Measurements from ENCODE around the gene ALK. TPM values are rescaled to one million over a fixed set of nuclear protein-coding genes. Genes with fewer than 3 reads are reported as not detected.

Gene ALK
- polyA plus RNA-seq, 4 donors, result 0.04 to 0.98 TPM; not detected in 2

GRCh38 chr2:29946505-29946904 lies 25.1 kb upstream of the ALK start:
- DNase-seq, result no peak
- no peaks in the 10 kb centered on the region for H3K36me3 ChIP-seq (ENCODE audit: control insufficient read depth in 3 of 3, insufficient read depth in 2 of 3, low read depth in 1 of 3, low read length in 3 of 3)
- H3K4me3 ChIP-seq (ENCODE audit: low read depth in 1 of 3, low read length in 3 of 3), result no peak overlapping the region
- H3K4me1 ChIP-seq (ENCODE audit: control insufficient read depth in 3 of 3, insufficient read depth in 2 of 3, low read depth in 1 of 3, low read length in 2 of 3), result no peaks in the 10 kb centered on the region
- FAIRE-seq, result no peak
- no peak overlapping the region for H3K27ac ChIP-seq (ENCODE audit: low read depth in 1 of 3, low read length in 2 of 3)
- WGBS, 3 donors, result 65 to 71% (median 65%) methylated on average over 5 of the region's 5 CpGs
- H3K27me3 ChIP-seq (ENCODE audit: control insufficient read depth in 3 of 3, insufficient read depth in 3 of 3, low read length in 3 of 3), result no peaks in the 10 kb centered on the region
- H3K9me3 ChIP-seq (ENCODE audit: control insufficient read depth in 2 of 2, insufficient read depth in 1 of 2, low read depth in 1 of 2, low read length in 1 of 2), result no peaks in the 10 kb centered on the region

- H3K27me3 ChIP-seq (ENCODE audit: control insufficient read depth in 3 of 3, insufficient read depth in 3 of 3, low read length in 3 of 3), result no peaks in the 10 kb centered on the region
- FAIRE-seq (no peak), DNase-seq (no peak)
- H3K4me1 ChIP-seq (ENCODE audit: control insufficient read depth in 3 of 3, insufficient read depth in 2 of 3, low read depth in 1 of 3, low read length in 2 of 3), result no peaks in the 10 kb centered on the region
- no peak overlapping the region for H3K4me3 ChIP-seq (ENCODE audit: low read depth in 1 of 3, low read length in 3 of 3)
- H3K27ac ChIP-seq (ENCODE audit: low read depth in 1 of 3, low read length in 2 of 3), result no peak overlapping the region
- H3K9me3 ChIP-seq (ENCODE audit: control insufficient read depth in 2 of 2, insufficient read depth in 1 of 2, low read depth in 1 of 2, low read length in 1 of 2), result no peaks in the 10 kb centered on the region
- WGBS, 3 donors, result 69 to 80% (median 73%) methylated on average over 3 of the region's 3 CpGs
- H3K36me3 ChIP-seq (ENCODE audit: control insufficient read depth in 3 of 3, insufficient read depth in 2 of 3, low read depth in 1 of 3, low read length in 3 of 3), result no peaks in the 10 kb centered on the region
Measured at GRCh38 chr2:29942711-29943110, 21.3 kb upstream of the ALK start.

DNA sequence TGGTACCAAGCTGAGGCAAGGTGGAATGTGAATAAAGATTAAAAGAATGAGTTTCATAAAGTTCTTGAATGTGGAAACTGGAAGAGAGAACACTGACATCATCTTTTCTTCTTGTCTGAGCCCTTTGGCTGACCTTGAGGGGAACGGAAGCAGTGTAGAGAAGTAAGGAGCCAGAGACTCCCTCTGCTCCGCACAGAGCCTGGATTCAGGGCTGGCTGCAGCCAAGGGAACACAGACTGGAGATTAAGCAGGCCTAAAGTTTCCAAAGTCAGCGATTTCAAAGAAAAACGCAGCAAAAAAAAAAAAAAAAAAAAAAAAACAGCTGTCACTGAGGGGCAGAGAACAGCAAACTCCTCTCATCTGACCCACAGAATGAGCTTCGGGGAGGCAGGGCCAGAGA lies 19.3 kb upstream of the ALK start:
- H3K4me1 ChIP-seq (ENCODE audit: control insufficient read depth in 3 of 3, insufficient read depth in 2 of 3, low read depth in 1 of 3, low read length in 2 of 3), result no peaks in the 10 kb centered on the region
- FAIRE-seq (no peak), DNase-seq (peak in 1 of 2 donors; percentile 3)
- H3K9me3 ChIP-seq (ENCODE audit: control insufficient read depth in 2 of 2, insufficient read depth in 1 of 2, low read depth in 1 of 2, low read length in 1 of 2), result no peaks in the 10 kb centered on the region
- H3K27me3 ChIP-seq (ENCODE audit: control insufficient read depth in 3 of 3, insufficient read depth in 3 of 3, low read length in 3 of 3), result no peaks in the 10 kb centered on the region
- no peaks in the 10 kb centered on the region for H3K36me3 ChIP-seq (ENCODE audit: control insufficient read depth in 3 of 3, insufficient read depth in 2 of 3, low read depth in 1 of 3, low read length in 3 of 3)
- no peak overlapping the region for H3K27ac ChIP-seq (ENCODE audit: low read depth in 1 of 3, low read length in 2 of 3)
- H3K4me3 ChIP-seq (ENCODE audit: low read depth in 1 of 3, low read length in 3 of 3), result no peak overlapping the region
- WGBS, 3 donors, result 37 to 54% (median 50%) methylated on average over 5 of the region's 5 CpGs

- H3K27me3 ChIP-seq (ENCODE audit: control insufficient read depth in 3 of 3, insufficient read depth in 3 of 3, low read length in 3 of 3), result peaks cover 0 to 3% (median 0%) of the 10 kb centered on the region in 3 donors
- no peak for FAIRE-seq
Measured at GRCh38 chr2:29936020-29936419, 14.6 kb upstream of the ALK start.

DNA sequence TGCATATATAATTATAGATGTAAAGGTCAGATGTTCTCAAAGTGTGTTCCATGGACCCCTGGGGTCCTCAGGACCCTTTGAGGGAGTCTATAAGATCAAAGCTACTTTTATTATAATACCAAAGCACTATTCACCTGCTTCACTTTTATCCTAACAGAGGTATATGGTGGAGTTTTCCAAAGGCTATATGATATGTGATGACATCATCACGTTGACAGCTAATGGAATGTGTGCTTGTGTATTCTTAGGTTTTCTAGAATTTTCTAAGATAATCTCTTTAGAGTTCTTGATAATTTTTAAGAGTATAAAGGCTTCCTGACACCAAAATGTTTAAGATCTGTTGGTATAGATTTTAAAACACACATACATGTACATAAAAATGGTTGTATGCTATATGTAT lies 10.4 kb upstream of the ALK start:
- H3K27ac ChIP-seq (ENCODE audit: low read depth in 1 of 3, low read length in 2 of 3), result no peak overlapping the region
- no peak overlapping the region for H3K4me3 ChIP-seq (ENCODE audit: low read depth in 1 of 3, low read length in 3 of 3)
- peaks cover 0 to 3% (median 0%) of the 10 kb centered on the region in 3 donors for H3K27me3 ChIP-seq (ENCODE audit: control insufficient read depth in 3 of 3, insufficient read depth in 3 of 3, low read length in 3 of 3)
- H3K4me1 ChIP-seq (ENCODE audit: control insufficient read depth in 3 of 3, insufficient read depth in 2 of 3, low read depth in 1 of 3, low read length in 2 of 3), result no peaks in the 10 kb centered on the region
- WGBS, 3 donors, result 16 to 56% (median 21%) methylated on average over 1 of the region's 1 CpG
- FAIRE-seq (no peak), DNase-seq (no peak)
- H3K36me3 ChIP-seq (ENCODE audit: control insufficient read depth in 3 of 3, insufficient read depth in 2 of 3, low read depth in 1 of 3, low read length in 3 of 3), result no peaks in the 10 kb centered on the region
- H3K9me3 ChIP-seq (ENCODE audit: control insufficient read depth in 2 of 2, insufficient read depth in 1 of 2, low read depth in 1 of 2, low read length in 1 of 2), result no peaks in the 10 kb centered on the region

More at GRCh38 chr2:29936020-29936419, 14.6 kb upstream of the ALK start:
- H3K27ac ChIP-seq (ENCODE audit: low read depth in 1 of 3, low read length in 2 of 3), result no peak overlapping the region
- no peaks in the 10 kb centered on the region for H3K36me3 ChIP-seq (ENCODE audit: control insufficient read depth in 3 of 3, insufficient read depth in 2 of 3, low read depth in 1 of 3, low read length in 3 of 3)
- no peak overlapping the region for H3K4me3 ChIP-seq (ENCODE audit: low read depth in 1 of 3, low read length in 3 of 3)
- no peaks in the 10 kb centered on the region for H3K9me3 ChIP-seq (ENCODE audit: control insufficient read depth in 2 of 2, insufficient read depth in 1 of 2, low read depth in 1 of 2, low read length in 1 of 2)
- DNase-seq, result no peak
- H3K4me1 ChIP-seq (ENCODE audit: control insufficient read depth in 3 of 3, insufficient read depth in 2 of 3, low read depth in 1 of 3, low read length in 2 of 3), result no peaks in the 10 kb centered on the region
- WGBS, 3 donors, result 44 to 55% (median 51%) methylated on average over 8 of the region's 8 CpGs

- 22 to 27% (median 23%) methylated on average over 3 of the region's 3 CpGs for WGBS, 3 donors
Measured at GRCh38 chr2:29923110-29923721, 1.8 kb upstream of the ALK start.

GRCh38 chr2:29922605-29923004 lies 1.2 kb upstream of the ALK start:
- Histone ChIP-seq H3K4me3 (ENCODE audit: low read depth in 1 of 3, low read length in 3 of 3) (no peak overlapping the region), H3K27me3 (ENCODE audit: control insufficient read depth in 3 of 3, insufficient read depth in 3 of 3, low read length in 3 of 3) (peaks cover 5 to 43% (median 28%) of the 10 kb centered on the region in 3 donors), H3K36me3 (ENCODE audit: control insufficient read depth in 3 of 3, insufficient read depth in 2 of 3, low read depth in 1 of 3, low read length in 3 of 3) (no peaks in the 10 kb centered on the region), H3K9me3 (ENCODE audit: control insufficient read depth in 2 of 2, insufficient read depth in 1 of 2, low read depth in 1 of 2, low read length in 1 of 2) (no peaks in the 10 kb centered on the region), H3K27ac (ENCODE audit: low read depth in 1 of 3, low read length in 2 of 3) (no peak overlapping the region), H3K4me1 (ENCODE audit: control insufficient read depth in 3 of 3, insufficient read depth in 2 of 3, low read depth in 1 of 3, low read length in 2 of 3) (peaks cover 0 to 6% (median 4%) of the 10 kb centered on the region in 3 donors)
- DNase-seq (no peak), FAIRE-seq (no peak)
- WGBS, 3 donors, result 76 to 87% (median 78%) methylated on average over 4 of the region's 4 CpGs

More at GRCh38 chr2:29923110-29923721, 1.8 kb upstream of the ALK start:
- no peak overlapping the region for H3K27ac ChIP-seq (ENCODE audit: low read depth in 1 of 3, low read length in 2 of 3)
- H3K36me3 ChIP-seq (ENCODE audit: control insufficient read depth in 3 of 3, insufficient read depth in 2 of 3, low read depth in 1 of 3, low read length in 3 of 3), result no peaks in the 10 kb centered on the region
- H3K9me3 ChIP-seq (ENCODE audit: control insufficient read depth in 2 of 2, insufficient read depth in 1 of 2, low read depth in 1 of 2, low read length in 1 of 2), result no peaks in the 10 kb centered on the region
- FAIRE-seq, result no peak
- DNase-seq, result peak; percentile 58 to 63
- peaks cover 0 to 6% (median 4%) of the 10 kb centered on the region in 3 donors for H3K4me1 ChIP-seq (ENCODE audit: control insufficient read depth in 3 of 3, insufficient read depth in 2 of 3, low read depth in 1 of 3, low read length in 2 of 3)
- peaks cover 5 to 43% (median 28%) of the 10 kb centered on the region in 3 donors for H3K27me3 ChIP-seq (ENCODE audit: control insufficient read depth in 3 of 3, insufficient read depth in 3 of 3, low read length in 3 of 3)
- no peak overlapping the region for H3K4me3 ChIP-seq (ENCODE audit: low read depth in 1 of 3, low read length in 3 of 3)

DNA sequence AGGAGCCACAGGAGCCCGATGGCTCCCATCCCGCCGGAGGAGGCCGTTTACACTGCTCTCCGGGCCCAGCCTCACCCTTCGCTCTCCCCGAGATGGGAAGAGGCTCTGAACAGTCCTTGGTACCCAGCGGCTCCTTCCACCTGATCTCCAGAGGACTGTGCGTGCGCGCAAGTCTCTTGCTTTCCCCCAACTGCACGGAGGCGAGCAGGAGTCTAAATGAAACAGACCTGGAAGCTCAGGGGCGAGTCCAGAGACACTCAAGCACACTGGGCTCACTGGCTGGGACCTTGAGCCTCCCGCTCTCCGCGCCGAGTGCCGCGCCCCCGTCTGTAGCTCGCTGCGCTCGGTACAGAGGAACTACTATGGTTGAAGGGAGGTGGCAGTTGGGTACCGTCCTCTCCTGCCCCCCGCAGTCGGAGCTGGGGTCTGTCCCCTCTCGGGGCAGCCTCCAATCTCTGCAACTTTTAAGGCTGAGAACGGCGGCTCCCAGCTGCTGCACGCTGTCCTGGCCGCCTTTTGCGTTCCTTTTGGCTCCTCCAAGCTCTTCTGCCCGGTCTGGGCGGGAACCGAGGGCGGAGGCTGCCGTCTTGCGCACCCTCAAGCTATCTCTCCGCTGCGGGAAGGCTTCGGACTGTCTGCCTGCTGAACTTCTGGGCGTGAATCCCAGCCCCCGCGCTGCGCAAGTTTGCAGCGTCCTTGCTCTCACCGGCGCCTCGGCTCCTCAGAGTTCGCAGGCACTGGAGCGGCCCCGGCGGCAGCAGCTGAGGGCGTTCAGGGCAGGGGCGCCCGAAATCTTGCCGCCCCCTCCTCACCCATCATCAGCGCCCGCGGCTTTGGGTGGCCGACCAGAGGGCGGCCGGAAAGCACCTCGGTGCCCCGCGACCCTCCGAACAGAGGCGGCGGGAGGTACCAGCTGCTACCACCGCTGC lies 491 bp downstream of the ALK start:
- peaks cover 5 to 46% (median 34%) of the 10 kb centered on the region in 3 donors for H3K27me3 ChIP-seq (ENCODE audit: control insufficient read depth in 3 of 3, insufficient read depth in 3 of 3, low read length in 3 of 3)
- 2 to 9% (median 6%) methylated on average over 54 to 71 of the region's 71 CpGs for WGBS, 3 donors
- H3K36me3 ChIP-seq (ENCODE audit: control insufficient read depth in 3 of 3, insufficient read depth in 2 of 3, low read depth in 1 of 3, low read length in 3 of 3), result no peaks in the 10 kb centered on the region
- peak overlapping the region in 2 of 3 donors; percentile 29 to 30 for H3K4me3 ChIP-seq (ENCODE audit: low read depth in 1 of 3, low read length in 3 of 3)
- no peaks in the 10 kb centered on the region for H3K9me3 ChIP-seq (ENCODE audit: control insufficient read depth in 2 of 2, insufficient read depth in 1 of 2, low read depth in 1 of 2, low read length in 1 of 2)
- DNase-seq (no peak), FAIRE-seq (no peak)
- no peak overlapping the region for H3K27ac ChIP-seq (ENCODE audit: low read depth in 1 of 3, low read length in 2 of 3)
- H3K4me1 ChIP-seq (ENCODE audit: control insufficient read depth in 3 of 3, insufficient read depth in 2 of 3, low read depth in 1 of 3, low read length in 2 of 3), result peaks cover 0 to 6% (median 4%) of the 10 kb centered on the region in 3 donors
